ENCODE data around the gene SERPINA10. TPM values are rescaled to one million over a fixed set of nuclear protein-coding genes. Genes with fewer than 3 reads are reported as not detected.

SERPINA10 gene
- total and polyA plus RNA-seq, 2 of the 13 experiments (the other 11 are each of a cell fraction or from before 2014, with no cell fraction given), result 20.1 to 20.2 TPM

GRCh38 chr14:94322648-94323570, 29.8 kb upstream of the SERPINA10 start, which contains the start of gene SERPINA6 (continued):
- no peak for TF ChIP-seq E2F1 (CRISPR knock-in tag; IDR thresholded peaks at IDR 0.05)
- TF ChIP-seq CREM (IDR thresholded peaks at IDR 0.05), result peak; percentile 41; the same call in 1 of the 2 replicates
- no peak for TF ChIP-seq CREM (CRISPR knock-in tag; IDR thresholded peaks at IDR 0.05)
- no peak for TF ChIP-seq SMYD3 (CRISPR knock-in tag; IDR thresholded peaks at IDR 0.05)
- TF ChIP-seq RAD21 (CRISPR knock-in tag; IDR thresholded peaks at IDR 0.05), result peak; percentile 31; the same call in 1 of the 2 replicates
- no peak for TF ChIP-seq ARID2 (CRISPR knock-in tag; IDR thresholded peaks at IDR 0.05; ENCODE audit: borderline replicate concordance)
- TF ChIP-seq LBX2 (CRISPR knock-in tag; IDR thresholded peaks at IDR 0.05; ENCODE audit: borderline replicate concordance), result no peak
- peak; percentile 57; the same call in 1 of the 2 replicates for TF ChIP-seq FOXC1 (CRISPR knock-in tag; IDR thresholded peaks at IDR 0.05; ENCODE audit: borderline replicate concordance)
- TF ChIP-seq ZNF124 (CRISPR knock-in tag; IDR thresholded peaks at IDR 0.05), result no peak
- TF ChIP-seq ARID3A (IDR thresholded peaks at IDR 0.05; ENCODE audit: low read depth, low read length), result peak; percentile 3; the same call in 1 of the 2 replicates
- TF ChIP-seq MATR3 (CRISPR knock-in tag; IDR thresholded peaks at IDR 0.05), result no peak
- TF ChIP-seq ZNF652 (CRISPR knock-in tag; IDR thresholded peaks at IDR 0.05; ENCODE audit: borderline replicate concordance, low read depth), result no peak
- TF ChIP-seq PRDM4 (CRISPR knock-in tag; IDR thresholded peaks at IDR 0.05; ENCODE audit: borderline replicate concordance), result no peak
- TF ChIP-seq PHF21A (CRISPR knock-in tag; IDR thresholded peaks at IDR 0.05), result peak; percentile 74; the same call in 1 of the 2 replicates
- no peak for TF ChIP-seq MLLT10 (CRISPR knock-in tag; IDR thresholded peaks at IDR 0.05)
- TF ChIP-seq ZNF292 (CRISPR knock-in tag; IDR thresholded peaks at IDR 0.05; ENCODE audit: borderline replicate concordance, low read depth), result peak; percentile 72
- no peak for TF ChIP-seq IRF1 (CRISPR knock-in tag; IDR thresholded peaks at IDR 0.05; ENCODE audit: low read depth)
- no peak for TF ChIP-seq ZNF256 (CRISPR knock-in tag; conservative IDR thresholded peaks at IDR 0.05)
- TF ChIP-seq ZNF512 (CRISPR knock-in tag; IDR thresholded peaks at IDR 0.05), result no peak

Measured in HepG2 (cell line).